GM10248 (cell line): ENCODE results near the gene PPM1M.
"Not testable (repeated sequence)": the region's sequence is repeated elsewhere in the genome, so short reads cannot be mapped to it uniquely, and the experiment has no call there.

ENCODE experiments used
- CTCF ChIA-PET: fragments of 300-600 bp; sonication (Branson Sonifier 250); formaldehyde crosslinking; extraction: SDS; loops from one replicate; lab custom pipeline; 2021; ENCODE audit warnings: antibody characterized with exemption; lab: Yijun Ruan, JAX
- POLR2A ChIA-PET: fragments of 350-650 bp; sonication (Branson Sonifier 250); formaldehyde crosslinking; extraction: SDS; loops from one replicate; lab custom pipeline; 2020; ENCODE audit warnings: antibody characterized with exemption; lab: Yijun Ruan, JAX
- DNase-seq: peaks from one replicate; pipeline ENCODE4 v3.0.0; 2012; ENCODE audit errors: extremely low spot score
- CTCF ChIP-seq: IDR thresholded peaks from 2 replicates; pipeline ENCODE4 v1.5.1; 2012; ENCODE audit warnings: mild to moderate bottlenecking, low read depth; ENCODE audit errors: extremely low read depth, missing control alignments, control extremely low read depth

PPM1M gene

GRCh38 chr3:52272831-52273230, 27.3 kb downstream of the PPM1M start:
- no peak for TF ChIP-seq CTCF
- CTCF ChIA-PET, result interaction anchor here (0.9 to 2.5 kb wide), 3 partner anchors 13 to 52 kb away, joined by 3 to 17 read pairs (median 9); no protein-coding TSS in a partner anchor
- no peak for DNase-seq
- POLR2A ChIA-PET, result no interaction called here

GRCh38 chr3:52274781-52275180, 29.2 kb downstream of the PPM1M start:
- CTCF ChIA-PET, DNase-seq: not testable (repeated sequence)
- POLR2A ChIA-PET, result interaction anchor here (0.5 kb wide), 1 partner anchor 22 kb away, joined by 5 read pairs; no protein-coding TSS in a partner anchor

- CTCF ChIA-PET, result interaction anchor here (0.8 to 5.9 kb wide), 17 partner anchors 9 to 294 kb away, joined by 3 to 44 read pairs (median 6); partner anchors contain the start of genes ACY1, GLYCTK and PPM1M
- TF ChIP-seq CTCF, result no peak
- DNase-seq, result peak; percentile 66
- POLR2A ChIA-PET, result interaction anchor here (0.7 to 1.3 kb wide), 6 partner anchors 10 to 37 kb away, joined by 3 to 7 read pairs (median 4); partner anchors contain the start of gene GLYCTK
Observed at GRCh38 chr3:52277071-52277964, 31.8 kb downstream of the PPM1M start.

DNA sequence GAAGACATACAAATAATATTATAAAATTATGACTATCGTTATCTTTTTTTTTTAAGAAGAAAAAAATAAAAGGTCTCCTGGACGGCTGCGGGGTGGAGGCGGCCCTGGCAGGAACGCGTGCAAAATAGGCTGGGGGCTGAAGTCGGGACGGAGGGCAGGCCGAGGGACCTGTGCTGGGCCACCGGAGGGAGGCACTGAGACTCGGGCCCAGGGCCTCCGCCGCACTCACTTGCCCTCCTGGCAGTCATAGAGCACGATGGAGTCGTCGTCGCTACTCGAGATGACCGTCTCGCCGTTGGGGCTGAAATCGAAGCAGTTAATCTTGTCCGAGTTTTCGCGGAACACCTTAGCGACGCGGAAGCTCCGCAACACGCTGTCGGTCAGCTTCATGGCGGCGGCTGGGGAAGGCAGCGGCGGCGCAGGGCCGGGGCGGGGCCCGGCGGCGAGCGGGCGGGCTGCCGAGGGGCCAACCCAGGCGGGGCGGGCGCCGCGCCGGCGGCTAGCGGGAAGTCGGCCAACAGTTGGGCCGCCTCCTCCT, 32.5 kb downstream of the PPM1M start:
- ChIA-PET POLR2A (interaction anchor here (0.7 to 1.3 kb wide), 8 partner anchors 9 to 53 kb away, joined by 3 to 6 read pairs (median 4); partner anchors contain the start of genes GLYCTK and TLR9), CTCF (interaction anchor here (1.0 to 5.9 kb wide), 21 partner anchors 10 to 295 kb away, joined by 3 to 44 read pairs (median 6); partner anchors contain the start of genes ACY1, GLYCTK, PPM1M and TWF2)
- TF ChIP-seq CTCF, result no peak
- DNase-seq, result peak; percentile 66

- CTCF ChIA-PET, result interaction anchor here (0.9 to 5.9 kb wide), 18 partner anchors 10 to 296 kb away, joined by 3 to 44 read pairs (median 6); partner anchors contain the start of genes ACY1, GLYCTK, PPM1M and TWF2
- DNase-seq, result peak; percentile 96
- POLR2A ChIA-PET, result interaction anchor here (0.7 to 1.3 kb wide), 8 partner anchors 9 to 53 kb away, joined by 3 to 6 read pairs (median 4); partner anchors contain the start of genes GLYCTK and TLR9
- TF ChIP-seq CTCF, result no peak
Observed at GRCh38 chr3:52278510-52279069, 33.0 kb downstream of the PPM1M start, which contains the start of gene WDR82. Gene WDR82, minus strand, starts transcription at chr3:52278649. Its CDS starts 288 bp downstream, at chr3:52278361.

- CTCF ChIA-PET, result interaction anchor here (0.9 to 5.9 kb wide), 17 partner anchors 17 to 278 kb away, joined by 3 to 44 read pairs (median 5); partner anchors contain the start of gene TWF2
- no peak for DNase-seq
- POLR2A ChIA-PET, result interaction anchor here (1.3 kb wide), 1 partner anchor 32 kb away, joined by 4 read pairs; no protein-coding TSS in a partner anchor
- TF ChIP-seq CTCF, result no peak
Observed at GRCh38 chr3:52279596-52279995, 34.0 kb downstream of the PPM1M start.
